Neuron (in vitro differentiated cells): ENCODE measurements around the gene LRRC38.

Source experiments
- H2AFZ ChIP-seq: one replicate; pipeline ENCODE4 v1.6.1; 2013; ENCODE audit warnings: low read depth, mild to moderate bottlenecking, inconsistent platforms, low read length, moderate library complexity
- H3K27me3 ChIP-seq: one replicate; pipeline ENCODE4 v1.6.1; 2013; ENCODE audit warnings: low read length; ENCODE audit not compliant: insufficient read depth
- H3K36me3 ChIP-seq: one replicate; pipeline ENCODE4 v1.6.1; 2013; ENCODE audit warnings: low read length; ENCODE audit not compliant: insufficient read depth
- H3K4me1 ChIP-seq: one replicate; pipeline ENCODE4 v1.6.1; 2013; ENCODE audit warnings: low read length; ENCODE audit not compliant: insufficient read depth
- H3K4me3 ChIP-seq: 2 replicates; pipeline ENCODE4 v1.5.1; 2013; ENCODE audit warnings: mild to moderate bottlenecking, low read length, moderate library complexity
- H3K9me3 ChIP-seq: one replicate; pipeline ENCODE4 v1.6.1; 2013; ENCODE audit warnings: low read length

LRRC38 gene

DNA sequence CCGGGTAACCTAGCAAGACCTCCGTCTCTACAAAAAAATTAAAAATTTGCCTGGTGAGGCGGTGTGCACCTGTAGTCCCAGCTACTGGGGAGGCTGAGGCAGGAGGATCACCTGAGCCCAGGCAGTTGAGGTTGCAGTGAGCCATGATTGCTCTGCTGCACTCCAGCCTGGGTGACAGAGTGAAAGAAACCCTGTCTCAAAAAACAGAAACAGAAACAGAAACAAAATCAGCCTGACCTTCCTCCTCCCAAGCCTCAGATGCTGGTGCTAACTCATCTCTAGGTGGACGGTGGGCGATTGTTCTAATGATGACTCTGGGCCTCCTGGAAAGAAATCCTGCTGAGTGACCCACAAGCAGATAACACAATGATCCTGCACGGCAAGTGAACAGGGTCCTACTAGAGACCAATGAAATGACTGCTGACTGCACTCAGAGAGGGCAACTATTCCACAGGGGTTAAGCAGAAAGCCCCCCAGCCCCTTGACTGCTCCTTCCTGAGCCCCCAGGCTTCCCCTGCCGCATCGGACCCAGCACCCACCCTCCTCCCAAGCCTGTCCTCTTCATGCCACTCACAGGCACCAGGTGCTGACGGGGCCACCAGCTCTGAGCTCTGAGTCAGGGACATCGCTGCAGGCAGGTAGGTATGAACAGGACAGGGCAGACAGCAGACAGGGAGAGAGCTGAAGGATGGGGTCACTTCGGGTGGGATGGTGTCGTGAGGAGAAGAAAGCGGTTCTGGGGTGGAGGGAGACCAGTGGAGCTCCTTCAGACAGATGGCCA lies 27.8 kb upstream of the LRRC38 start:
- H2AFZ ChIP-seq = no peak overlapping the region
- no peaks in the 10 kb centered on the region for H3K9me3 ChIP-seq
- peaks cover 6% of the 10 kb centered on the region for H3K4me1 ChIP-seq
- H3K27me3 ChIP-seq = peaks cover 5% of the 10 kb centered on the region
- no peak overlapping the region for H3K4me3 ChIP-seq
- H3K36me3 ChIP-seq = no peaks in the 10 kb centered on the region

DNA sequence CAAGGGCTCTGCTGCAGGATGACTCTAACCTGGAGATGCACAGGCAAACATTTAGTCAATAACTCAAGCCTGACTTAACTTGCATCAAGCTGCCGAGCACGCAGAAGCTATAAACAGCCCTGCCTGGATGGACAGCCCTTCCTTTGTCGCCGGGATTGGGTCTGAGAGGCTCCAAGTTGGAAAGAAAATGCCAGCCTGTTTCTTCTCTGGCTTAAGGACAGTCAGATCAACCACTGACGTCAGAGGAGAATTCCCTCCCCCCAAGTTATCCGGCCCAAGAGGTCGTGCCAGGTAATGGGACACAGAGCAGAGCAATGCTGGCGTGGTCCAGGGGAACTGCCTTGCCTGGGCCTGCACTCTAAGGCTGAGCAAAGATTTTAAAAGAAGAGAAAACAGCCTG lies 27.1 kb upstream of the LRRC38 start:
- Histone ChIP-seq H3K36me3 (no peaks in the 10 kb centered on the region), H3K9me3 (no peaks in the 10 kb centered on the region), H3K4me3 (no peak overlapping the region), H2AFZ (no peak overlapping the region), H3K4me1 (peaks cover 6% of the 10 kb centered on the region), H3K27me3 (peaks cover 5% of the 10 kb centered on the region)

DNA sequence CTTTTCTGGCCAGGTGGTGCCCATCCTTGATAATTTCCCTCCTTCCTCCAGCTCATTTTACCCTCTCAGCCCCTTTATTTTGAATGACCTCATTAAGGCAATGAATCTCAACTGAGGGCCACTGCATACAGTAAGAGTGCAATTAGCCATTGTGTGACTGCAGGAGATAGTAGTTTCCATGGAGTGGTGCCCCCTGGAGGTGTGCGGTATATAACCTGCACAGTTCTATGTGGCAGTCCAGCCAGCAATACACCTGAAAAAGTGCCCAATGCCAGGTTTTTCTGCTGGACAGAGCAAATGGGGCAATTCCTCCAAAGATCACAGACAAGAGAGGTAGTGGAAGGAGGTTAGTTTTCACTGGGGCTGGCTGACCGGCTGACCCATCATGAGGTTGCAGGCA lies 25.9 kb upstream of the LRRC38 start:
- Histone ChIP-seq H3K27me3 (peaks cover 5% of the 10 kb centered on the region), H3K36me3 (no peaks in the 10 kb centered on the region), H3K4me1 (peaks cover 6% of the 10 kb centered on the region), H2AFZ (no peak overlapping the region), H3K4me3 (no peak overlapping the region), H3K9me3 (no peaks in the 10 kb centered on the region)

DNA sequence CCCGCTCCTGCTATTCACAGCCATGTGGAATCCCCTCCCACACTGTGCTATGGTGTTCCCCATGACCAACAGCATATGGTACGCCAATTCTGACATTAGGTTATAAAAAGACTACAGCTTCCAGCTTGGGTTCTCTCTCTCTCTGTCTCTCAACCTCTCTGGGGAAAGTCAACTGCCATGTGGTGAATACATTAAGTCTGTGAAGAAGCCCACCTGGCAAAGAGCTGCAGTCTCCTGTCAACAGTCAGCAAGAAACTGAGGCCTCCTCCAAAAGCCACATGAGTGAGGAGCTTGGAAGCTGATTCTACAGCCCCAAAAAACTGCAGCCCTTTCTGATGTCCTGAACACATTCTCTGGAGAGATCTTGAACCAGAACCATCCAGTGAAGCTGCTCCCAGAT lies 25.0 kb upstream of the LRRC38 start:
- Histone ChIP-seq H3K36me3 (no peaks in the 10 kb centered on the region), H3K4me3 (no peak overlapping the region), H3K27me3 (peaks cover 5% of the 10 kb centered on the region), H3K4me1 (peaks cover 4% of the 10 kb centered on the region), H2AFZ (no peak overlapping the region), H3K9me3 (no peaks in the 10 kb centered on the region)

DNA sequence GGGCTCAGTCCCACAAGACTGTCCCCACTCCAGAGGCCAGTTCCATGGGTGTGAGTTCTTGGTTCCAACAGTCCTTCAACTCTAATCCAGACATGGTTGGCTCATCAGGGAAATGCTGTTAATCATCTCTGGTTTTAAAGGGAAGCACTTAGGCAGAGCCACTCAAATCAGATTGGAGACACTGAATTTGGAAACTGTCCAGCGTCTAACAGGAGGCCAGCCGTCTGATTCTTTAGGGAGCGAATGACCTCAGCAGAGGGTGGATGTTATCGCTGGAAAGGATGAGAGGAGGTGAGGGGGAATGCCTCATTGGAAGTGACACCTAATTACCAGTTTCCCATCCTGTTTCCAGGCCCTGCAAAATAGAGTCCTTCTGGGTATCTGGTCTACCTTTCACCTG lies 22.8 kb upstream of the LRRC38 start:
- Histone ChIP-seq H3K27me3 (peaks cover 5% of the 10 kb centered on the region), H3K4me1 (no peaks in the 10 kb centered on the region), H3K36me3 (no peaks in the 10 kb centered on the region), H3K9me3 (no peaks in the 10 kb centered on the region), H3K4me3 (no peak overlapping the region), H2AFZ (no peak overlapping the region)

DNA sequence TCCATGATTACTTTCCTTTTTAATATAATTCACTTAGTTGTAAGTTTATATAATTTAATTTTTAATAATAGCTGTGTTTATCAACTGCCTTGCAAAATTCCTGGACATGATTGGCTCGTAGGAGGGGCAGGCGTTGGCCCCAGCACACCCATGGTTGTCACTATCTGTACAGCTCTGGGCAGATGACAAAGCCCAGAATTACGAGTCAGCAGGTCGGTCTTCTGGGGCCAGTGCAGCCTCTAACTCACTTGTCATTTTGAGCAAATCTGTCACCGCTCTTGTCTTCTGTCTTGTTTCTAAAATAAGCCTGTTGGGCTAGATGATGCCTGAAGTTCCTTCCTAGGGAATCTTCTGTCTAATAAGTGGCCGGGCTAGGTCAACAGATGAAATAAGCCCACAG lies 21.4 kb upstream of the LRRC38 start:
- no peaks in the 10 kb centered on the region for H3K4me1 ChIP-seq
- peaks cover 5% of the 10 kb centered on the region for H3K27me3 ChIP-seq
- no peak overlapping the region for H2AFZ ChIP-seq
- no peak overlapping the region for H3K4me3 ChIP-seq
- no peaks in the 10 kb centered on the region for H3K9me3 ChIP-seq
- H3K36me3 ChIP-seq = no peaks in the 10 kb centered on the region

DNA sequence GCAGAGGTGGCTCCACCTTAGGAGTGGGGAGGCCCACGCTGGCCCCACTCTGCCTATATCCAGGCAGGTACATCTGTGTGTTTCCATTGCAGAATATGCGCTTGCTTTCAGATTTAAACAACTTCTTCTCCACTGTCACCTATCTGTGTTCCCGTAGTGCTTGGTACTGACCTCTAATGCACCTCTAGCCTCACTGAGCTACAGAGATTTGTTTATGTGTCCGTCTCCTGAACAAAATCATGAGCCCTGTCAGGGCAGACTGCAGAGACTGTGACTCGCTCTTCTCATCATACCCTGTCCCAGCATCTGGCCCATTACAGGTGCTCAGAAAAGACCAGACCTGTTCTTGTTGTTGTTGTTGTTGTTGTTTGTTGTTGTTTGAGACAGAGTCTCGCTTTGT lies 14.5 kb upstream of the LRRC38 start:
- Histone ChIP-seq H3K9me3 (peaks cover 3% of the 10 kb centered on the region), H3K27me3 (no peaks in the 10 kb centered on the region), H3K4me3 (no peak overlapping the region), H2AFZ (no peak overlapping the region), H3K4me1 (no peaks in the 10 kb centered on the region), H3K36me3 (no peaks in the 10 kb centered on the region)

DNA sequence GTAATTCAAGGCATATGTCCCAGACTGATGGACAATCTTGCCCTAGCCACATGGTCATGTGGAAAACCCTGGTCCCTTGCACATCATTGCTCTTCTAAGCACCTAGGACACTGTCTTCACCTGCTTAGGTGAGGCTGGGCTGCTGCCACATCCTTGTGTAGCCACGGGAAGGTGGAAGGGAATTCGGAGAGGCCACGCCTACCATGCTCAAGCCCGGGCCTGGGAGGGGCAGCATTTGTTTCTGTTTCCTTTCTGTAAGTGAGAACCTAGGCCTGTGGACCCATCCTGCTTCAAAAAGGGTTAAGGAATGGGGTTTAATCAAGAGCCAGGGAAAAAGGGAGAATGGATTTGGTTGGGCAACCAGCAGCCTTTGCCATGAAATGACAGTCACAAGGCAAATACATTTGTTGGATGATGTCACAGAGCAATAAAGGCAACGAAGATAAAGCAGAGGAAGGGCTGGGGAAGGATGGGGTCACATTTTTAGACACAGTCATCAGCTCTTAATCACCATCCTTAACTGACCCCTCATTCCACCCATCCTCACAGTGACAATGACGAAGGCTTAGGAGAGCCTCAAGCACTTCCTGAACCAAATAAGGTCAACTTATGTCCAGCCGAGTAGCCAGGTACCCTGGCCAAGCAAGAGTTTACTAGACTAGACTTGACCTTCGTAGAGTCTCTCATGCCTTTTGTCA lies 10.1 kb upstream of the LRRC38 start:
- H2AFZ ChIP-seq = no peak overlapping the region
- no peaks in the 10 kb centered on the region for H3K36me3 ChIP-seq
- peaks cover 3% of the 10 kb centered on the region for H3K9me3 ChIP-seq
- no peaks in the 10 kb centered on the region for H3K27me3 ChIP-seq
- H3K4me3 ChIP-seq = no peak overlapping the region
- no peaks in the 10 kb centered on the region for H3K4me1 ChIP-seq

DNA sequence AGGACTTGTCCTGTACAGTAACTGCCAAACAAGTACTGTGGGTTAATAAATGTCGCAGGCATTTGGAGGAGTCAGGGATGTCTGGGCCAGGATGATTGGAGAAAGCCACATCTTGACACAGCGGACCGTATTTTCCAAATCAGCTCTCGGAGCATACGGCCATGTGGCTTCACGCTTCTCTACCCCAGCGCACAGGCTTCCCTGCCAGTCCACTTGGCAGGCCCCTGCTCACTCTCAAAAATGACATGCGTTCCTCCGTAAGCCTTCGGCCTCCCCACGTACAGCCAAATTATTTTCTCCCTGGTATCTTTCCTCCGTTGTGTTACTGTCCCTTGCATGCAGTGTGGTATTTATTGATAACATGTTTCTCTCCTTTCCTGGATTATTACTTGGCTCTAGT lies 7.2 kb upstream of the LRRC38 start:
- Histone ChIP-seq H3K36me3 (no peaks in the 10 kb centered on the region), H3K4me1 (no peaks in the 10 kb centered on the region), H3K9me3 (no peaks in the 10 kb centered on the region), H3K27me3 (peaks cover 21% of the 10 kb centered on the region), H3K4me3 (no peak overlapping the region), H2AFZ (no peak overlapping the region)

DNA sequence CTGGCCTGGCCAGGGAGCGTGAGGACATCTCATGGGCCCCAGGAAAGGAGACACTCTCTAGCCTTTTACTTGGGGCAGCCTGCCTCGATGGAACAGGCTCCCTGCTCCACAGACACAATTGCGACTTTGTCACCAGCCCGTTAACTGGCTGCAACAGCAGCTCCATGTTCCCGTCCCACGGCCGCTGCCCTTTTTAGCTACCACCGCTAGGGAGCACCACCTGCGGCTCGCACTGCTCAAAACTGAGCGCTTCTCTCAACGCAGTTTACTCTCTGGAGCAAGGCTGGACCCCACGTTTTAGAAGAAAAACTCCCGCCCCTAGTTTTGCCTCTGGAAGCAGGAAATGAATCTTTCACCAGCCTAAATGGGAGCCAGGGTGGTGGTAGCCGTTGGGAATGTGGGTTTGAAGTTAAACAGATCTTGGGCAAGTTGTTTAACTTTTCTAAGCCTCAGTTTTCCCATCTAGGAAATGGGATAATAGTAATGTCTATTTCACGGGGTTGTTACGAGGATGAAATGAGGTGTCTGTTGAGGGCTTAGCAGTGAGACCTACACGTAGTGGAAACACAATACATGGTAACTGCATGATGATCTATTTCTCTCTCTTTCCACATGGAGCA lies 3.5 kb upstream of the LRRC38 start:
- Histone ChIP-seq H3K36me3 (no peaks in the 10 kb centered on the region), H2AFZ (no peak overlapping the region), H3K4me1 (no peaks in the 10 kb centered on the region), H3K4me3 (no peak overlapping the region), H3K9me3 (no peaks in the 10 kb centered on the region), H3K27me3 (peaks cover 55% of the 10 kb centered on the region)

DNA sequence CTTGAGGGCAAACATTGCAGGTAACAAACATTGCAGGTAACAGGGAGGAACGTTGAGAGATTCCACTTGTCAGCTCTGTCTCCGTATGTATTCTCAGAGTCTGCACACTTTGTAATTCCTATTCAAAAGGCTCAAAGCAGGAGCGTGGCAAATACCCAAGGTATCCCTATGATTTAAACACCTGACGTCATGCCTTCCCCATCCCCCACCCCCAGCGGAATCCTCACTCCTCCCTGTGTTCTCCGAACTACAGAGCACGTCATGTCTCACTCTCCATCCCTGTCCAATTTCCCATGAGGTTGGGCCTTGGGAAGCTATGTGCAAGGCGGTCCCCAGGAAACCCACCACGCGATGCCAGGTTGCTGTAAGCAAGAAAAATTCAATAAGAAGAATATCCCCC lies 2.8 kb upstream of the LRRC38 start:
- Histone ChIP-seq H3K36me3 (no peaks in the 10 kb centered on the region), H3K9me3 (no peaks in the 10 kb centered on the region), H3K4me1 (no peaks in the 10 kb centered on the region), H2AFZ (no peak overlapping the region), H3K4me3 (no peak overlapping the region), H3K27me3 (peaks cover 62% of the 10 kb centered on the region)

DNA sequence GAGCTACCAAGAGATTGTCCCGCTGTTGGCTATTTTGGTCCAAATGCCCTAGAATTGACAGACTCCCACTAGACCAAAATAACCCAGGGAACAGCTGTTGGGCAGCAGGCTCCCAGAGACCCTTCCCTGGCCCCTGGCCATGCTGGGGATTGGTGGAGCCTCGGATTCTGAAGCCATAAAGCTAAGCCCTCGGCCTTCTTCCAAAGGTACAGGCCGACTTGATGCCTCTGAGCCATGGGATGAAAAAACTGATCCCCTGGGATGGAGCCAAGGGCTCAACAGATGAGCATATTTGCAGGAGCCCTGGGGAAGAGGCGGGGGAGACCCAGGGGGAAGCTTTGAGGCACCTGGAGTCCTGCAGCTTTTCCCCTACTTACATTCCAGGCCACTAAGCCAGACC lies 1.0 kb upstream of the LRRC38 start:
- H3K9me3 ChIP-seq = no peaks in the 10 kb centered on the region
- H3K27me3 ChIP-seq = peaks cover 80% of the 10 kb centered on the region
- H3K36me3 ChIP-seq = no peaks in the 10 kb centered on the region
- no peaks in the 10 kb centered on the region for H3K4me1 ChIP-seq
- H3K4me3 ChIP-seq = no peak overlapping the region
- no peak overlapping the region for H2AFZ ChIP-seq

DNA sequence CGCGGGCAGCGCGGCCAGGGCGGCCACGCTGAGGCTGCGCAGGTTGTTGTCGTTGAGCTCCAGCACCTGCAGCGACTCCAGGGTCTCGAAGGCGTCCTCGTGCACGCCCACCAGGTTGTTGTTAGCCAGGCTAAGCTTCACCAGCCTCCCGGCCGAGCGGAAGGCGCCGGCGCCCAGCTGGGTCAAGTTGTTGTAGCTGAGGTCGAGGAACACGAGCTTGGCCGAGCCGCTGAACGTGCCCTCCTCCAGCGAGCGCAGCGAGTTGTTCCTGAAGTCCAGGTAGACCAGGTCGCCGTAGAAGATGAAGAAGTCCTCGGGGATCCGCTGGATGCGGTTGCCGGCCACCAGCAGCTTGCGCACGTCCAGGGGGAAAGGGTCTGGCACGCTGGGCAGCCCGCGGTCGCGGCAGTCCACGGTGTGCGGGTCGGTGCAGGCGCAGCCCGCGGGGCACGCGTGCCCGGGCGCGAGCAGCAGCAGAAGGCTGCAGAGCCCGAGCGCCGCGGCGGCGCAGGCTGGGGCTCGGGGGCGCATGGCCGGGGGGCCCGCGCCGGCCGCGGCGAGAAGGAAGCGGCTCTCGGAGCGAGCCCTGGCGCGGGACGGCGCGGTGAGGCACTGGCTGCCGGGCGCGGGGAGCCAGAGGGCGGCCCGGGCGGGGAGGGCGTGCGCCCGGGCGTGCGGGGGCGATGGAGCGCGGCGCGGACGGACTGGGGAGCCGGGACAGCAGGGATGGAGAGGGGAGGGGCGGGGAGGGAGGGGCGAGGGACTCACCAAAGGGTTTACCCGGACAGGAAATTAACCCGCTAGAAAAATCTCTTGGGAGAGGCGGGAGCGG lies 524 bp downstream of the LRRC38 start:
- no peak overlapping the region for H2AFZ ChIP-seq
- peaks cover 92% of the 10 kb centered on the region for H3K27me3 ChIP-seq
- no peaks in the 10 kb centered on the region for H3K36me3 ChIP-seq
- no peaks in the 10 kb centered on the region for H3K4me1 ChIP-seq
- no peak overlapping the region for H3K4me3 ChIP-seq
- H3K9me3 ChIP-seq = no peaks in the 10 kb centered on the region
